ENCODE measurements around the gene FYN.
A peak's percentile ranks its signal among the peaks of the same experiment; 100 is the strongest.

The FYN gene

DNA sequence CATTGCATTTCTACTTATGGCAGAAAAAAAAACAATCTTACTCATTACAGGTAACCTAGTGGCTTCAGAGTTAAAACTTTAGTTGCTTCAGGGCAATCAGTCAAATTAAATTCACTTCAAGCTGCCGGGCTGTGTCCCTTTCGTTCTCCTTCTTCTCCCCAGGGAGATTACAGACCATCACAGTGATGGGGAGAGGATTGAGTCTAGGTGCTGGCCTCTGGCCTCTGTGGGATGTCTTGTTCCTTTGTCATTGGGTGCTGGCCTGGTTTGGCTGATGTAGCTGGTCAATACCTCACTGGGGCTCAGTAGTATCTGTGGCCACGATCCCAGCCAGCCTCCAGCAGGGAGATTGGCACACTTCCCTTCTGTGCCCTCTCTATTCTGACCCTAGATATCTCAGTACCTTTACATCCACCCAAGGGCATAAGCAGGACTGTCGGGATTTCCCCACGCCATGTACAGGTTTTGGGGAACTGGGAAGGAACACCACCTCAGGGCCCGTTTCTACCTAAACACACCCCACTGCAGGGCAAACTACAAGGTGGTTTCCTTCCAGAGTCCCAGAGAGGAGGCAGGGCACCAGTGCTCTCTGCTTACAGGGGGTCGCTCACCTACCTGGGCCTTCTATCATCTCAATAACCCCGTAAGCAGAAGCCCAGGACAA is 15.4 kb downstream of the FYN start:
- H3K4me3 ChIP-seq (ENCODE audit: low read depth, low read length) = no peak overlapping the region
- DNase-seq (ENCODE audit: low read depth) = no peak

DNA sequence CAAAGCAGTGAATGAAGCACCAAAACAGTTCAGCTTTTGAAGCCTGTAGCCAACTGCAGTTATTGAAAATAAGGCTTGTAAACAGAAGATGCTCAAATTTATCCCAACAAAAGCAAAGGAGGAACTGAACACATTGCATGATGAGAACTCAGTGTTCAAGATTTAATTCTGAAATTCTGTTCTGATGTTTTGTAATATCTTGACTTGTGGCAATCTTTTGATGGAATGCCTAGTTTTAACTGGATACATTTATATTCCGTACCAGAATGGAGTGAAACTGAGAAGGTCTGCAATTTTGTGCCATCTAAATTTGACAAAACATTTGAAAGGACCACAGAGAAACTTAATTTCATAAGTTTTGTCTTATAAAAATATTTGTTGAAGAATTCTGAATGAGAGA is 17.5 kb downstream of the FYN start:
- no peak overlapping the region for H3K4me3 ChIP-seq (ENCODE audit: low read depth, low read length)
- DNase-seq (ENCODE audit: low read depth) = no peak

DNA sequence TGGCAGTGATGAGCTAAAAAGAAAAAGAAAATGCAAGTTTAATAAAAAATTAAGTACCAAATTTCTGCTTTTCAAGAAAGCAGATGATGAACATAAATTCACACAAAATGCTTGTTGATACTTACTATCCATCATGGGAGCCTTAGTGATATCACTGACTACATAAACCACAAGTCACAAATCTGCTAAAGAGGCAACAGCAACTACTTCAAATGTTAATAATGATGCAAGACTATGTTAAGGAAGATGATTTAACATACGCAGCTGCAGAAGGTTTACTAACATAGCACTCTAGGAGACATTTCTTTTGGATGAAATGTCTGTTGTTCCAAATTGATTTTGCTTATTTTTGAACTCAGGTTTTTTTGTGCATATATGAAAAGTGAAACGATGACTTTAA is 18.6 kb downstream of the FYN start:
- H3K4me3 ChIP-seq (ENCODE audit: low read depth, low read length) = no peak overlapping the region
- DNase-seq (ENCODE audit: low read depth) = no peak

DNA sequence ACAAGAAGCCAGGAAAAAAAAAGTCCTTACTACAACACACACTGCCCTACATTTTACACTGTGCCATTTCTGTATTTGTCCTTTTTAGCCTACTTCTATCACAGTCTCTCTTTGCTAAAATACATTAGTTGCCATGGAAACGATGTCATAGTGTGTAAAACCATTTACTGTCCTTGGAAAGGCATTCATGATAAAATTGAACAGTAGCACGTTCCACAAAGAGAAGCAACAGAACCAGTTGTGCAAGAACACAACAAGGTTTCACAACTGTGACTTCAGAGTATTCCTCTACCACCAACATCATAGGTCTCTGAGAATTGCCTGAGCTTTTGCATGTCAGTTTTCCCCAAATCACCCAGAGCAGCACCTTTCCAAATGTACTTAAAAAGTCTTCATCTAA is 20.5 kb downstream of the FYN start:
- no peak overlapping the region for H3K4me3 ChIP-seq (ENCODE audit: low read depth, low read length)
- DNase-seq (ENCODE audit: low read depth) = no peak

DNA sequence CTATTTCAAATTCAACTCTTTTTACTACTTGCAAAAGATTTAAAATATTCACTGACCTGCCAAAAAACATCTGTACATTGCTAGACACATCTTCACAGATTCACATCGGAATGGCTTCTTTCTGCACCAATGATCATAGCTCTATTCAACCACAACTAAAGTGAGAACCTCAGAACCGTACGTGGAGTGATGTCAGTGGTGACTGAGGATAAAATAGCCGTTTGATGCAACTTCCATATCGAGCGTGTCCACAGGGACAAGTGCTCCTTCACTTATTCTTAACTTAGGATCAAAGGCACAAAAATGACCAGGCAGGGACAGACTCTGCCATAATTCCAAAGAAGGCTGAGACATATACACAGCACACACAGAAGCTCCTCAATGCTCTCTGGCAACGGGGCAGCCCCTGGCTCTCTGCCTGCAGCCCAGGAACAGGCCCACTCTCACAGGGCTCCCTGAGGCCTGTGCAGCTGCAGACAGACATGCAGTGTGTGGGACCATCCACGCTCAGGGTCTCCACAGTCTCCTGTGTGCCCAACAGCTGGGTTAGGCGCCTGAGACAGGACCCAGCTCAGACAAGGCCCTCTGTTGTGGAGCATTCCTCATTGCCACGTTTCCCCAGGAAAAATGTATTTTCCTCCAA is 22.8 kb downstream of the FYN start:
- H3K4me3 ChIP-seq (ENCODE audit: low read depth, low read length) = no peak overlapping the region
- DNase-seq (ENCODE audit: low read depth) = no peak

DNA sequence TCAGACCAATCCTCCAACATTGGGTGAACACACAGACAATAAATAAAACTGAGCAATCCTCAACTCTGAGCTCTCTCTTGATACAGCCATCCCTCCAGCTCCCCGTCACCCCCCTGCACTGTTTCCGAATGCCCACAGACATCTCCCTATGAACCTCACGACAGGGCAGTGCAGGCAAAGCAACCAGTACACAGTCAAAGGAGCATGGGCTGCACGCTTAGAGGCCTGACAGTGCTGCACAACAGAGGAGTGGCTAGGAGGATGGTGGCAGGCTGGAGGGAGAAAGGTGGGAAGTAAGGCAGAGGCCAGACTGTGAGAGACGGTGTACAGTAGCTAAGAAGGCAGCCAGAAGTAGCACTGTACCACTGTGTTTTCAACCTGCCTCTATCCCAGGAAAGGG is 24.0 kb downstream of the FYN start:
- no peak for DNase-seq (ENCODE audit: low read depth)
- no peak overlapping the region for H3K4me3 ChIP-seq (ENCODE audit: low read depth, low read length)

DNA sequence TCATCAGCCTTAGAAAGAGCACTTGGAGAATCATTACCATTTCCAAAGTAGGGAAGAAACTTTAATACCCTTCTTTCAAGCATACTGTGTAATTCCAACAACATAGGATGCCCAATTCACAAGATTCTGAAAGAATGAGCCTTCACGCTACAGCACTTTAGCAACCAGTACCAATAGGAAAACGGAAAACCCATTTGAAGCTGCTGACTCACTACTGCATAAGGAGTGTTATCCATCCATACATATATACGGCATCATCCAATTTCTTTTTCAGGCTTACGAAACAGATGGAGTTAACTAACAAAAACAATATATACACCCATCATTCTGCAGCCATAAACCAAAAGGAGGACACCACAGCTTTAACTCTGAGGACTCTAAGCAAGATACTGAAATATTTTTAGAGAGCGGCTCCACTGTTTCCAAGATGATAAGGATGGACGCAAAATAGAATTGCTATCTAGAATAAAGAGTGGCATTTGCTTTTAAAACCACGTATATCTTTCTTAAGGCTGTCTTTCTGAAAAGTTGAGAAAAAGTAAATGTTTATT is 24.9 kb downstream of the FYN start:
- H3K4me3 ChIP-seq (ENCODE audit: low read depth, low read length) = no peak overlapping the region
- DNase-seq (ENCODE audit: low read depth) = no peak

DNA sequence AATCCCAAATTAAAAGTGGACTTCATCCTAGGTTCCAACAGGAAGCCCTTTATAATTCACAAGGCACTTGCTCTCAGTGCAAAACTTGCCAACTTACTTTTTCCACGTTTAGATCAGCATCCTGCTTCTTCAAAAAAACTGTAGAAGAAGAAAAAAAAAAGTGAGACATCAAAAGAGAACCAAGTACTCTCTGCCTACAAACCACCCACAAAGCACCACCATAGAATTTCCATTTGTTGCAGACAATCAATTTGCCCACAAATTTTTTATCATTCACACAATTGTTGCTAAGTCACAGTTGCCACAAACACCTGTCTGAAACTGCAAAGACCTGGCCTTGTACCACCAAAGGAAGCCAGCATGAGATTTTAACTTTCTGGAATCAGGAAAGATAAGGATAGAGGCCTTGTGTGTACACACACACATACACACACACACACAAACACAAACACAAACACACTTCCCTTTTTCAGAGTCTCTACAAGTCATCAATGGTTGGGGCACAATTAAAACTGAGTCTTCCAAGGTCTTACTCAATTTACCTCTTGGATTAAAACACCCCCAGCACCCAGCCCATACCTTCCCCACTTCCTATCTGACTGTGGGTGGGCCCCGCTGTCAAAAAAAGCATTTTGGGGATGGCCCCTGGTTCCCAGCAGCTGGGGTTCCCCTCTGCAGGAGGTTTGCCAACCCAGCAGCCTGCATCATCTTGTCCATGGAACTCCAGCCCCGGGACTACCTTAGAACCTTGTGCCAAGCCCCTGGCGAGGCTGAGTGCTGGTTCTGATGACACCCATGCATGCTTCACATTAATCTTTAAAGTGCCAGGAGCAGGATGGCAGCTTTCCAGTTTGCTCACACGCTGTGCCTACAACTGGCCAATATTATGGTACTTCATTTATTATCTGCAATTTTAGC is 26.5 kb downstream of the FYN start:
- H3K4me3 ChIP-seq (ENCODE audit: low read depth, low read length) = no peak overlapping the region

DNA sequence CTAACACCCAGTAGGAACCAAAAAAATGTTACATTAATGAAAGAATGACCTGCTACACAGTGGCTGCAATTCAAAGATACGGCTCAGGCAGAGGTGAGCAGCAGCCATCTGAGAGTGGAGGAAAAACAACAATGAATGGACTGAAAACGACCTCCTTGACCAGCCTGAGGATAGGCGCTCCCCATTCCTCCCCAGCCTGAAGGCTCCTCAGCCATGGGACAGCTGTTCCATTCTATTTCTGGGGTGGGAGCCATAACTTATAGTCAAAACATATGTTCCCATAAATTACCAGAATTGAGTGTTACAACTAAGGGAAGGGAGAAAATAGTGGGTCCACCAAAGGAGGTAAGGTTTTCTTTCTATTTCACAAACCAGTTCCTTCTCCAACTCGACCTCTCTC is 27.2 kb downstream of the FYN start:
- no peak for DNase-seq (ENCODE audit: low read depth)
- H3K4me3 ChIP-seq (ENCODE audit: low read depth, low read length) = no peak overlapping the region

More for the DNA sequence above, 26.5 kb downstream of the FYN start:
- no peak for DNase-seq (ENCODE audit: low read depth)

DNA sequence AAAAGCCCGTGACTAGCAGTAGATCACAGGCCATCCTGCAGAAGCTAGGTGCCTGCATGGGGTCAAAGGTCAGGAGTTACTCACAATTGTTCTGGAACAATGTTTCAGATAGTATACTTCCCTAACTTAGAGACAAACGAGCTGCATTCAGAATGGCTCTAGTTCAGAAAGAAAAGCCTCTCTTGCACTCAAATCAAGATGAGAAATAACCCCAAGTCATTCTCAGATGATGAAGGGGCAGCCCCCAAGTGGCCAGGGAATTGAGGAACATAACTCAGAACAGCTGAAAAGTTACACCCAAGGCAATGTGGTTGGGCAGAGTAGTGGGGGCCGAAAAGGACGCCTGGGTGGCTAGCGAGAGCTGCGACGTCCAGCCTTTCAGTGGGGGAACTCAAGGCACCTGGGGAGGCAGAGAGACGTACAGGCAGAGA is 27.8 kb downstream of the FYN start:
- no peak for DNase-seq (ENCODE audit: low read depth)
- H3K4me3 ChIP-seq (ENCODE audit: low read depth, low read length) = no peak overlapping the region

DNA sequence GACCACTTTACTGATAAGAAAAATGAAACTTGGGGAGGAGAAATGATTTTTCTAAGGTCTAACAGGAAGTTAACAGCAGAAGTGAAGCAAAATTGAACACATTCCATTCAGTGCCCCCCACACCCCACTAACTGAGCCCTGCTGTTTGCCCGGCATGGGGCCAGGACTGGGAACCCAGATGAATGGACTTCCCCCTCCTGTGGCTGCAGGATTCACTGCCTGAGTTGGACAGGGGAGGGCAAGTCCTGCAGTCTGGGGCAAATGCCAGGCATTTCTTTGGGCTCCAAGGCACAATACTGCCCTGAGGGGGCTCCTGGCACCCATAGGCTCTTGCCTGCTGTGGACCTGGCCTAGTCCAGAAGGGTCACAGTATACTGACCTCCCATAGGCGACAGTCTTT is 28.3 kb downstream of the FYN start:
- no peak for DNase-seq (ENCODE audit: low read depth)
- H3K4me3 ChIP-seq (ENCODE audit: low read depth, low read length) = no peak overlapping the region

DNA sequence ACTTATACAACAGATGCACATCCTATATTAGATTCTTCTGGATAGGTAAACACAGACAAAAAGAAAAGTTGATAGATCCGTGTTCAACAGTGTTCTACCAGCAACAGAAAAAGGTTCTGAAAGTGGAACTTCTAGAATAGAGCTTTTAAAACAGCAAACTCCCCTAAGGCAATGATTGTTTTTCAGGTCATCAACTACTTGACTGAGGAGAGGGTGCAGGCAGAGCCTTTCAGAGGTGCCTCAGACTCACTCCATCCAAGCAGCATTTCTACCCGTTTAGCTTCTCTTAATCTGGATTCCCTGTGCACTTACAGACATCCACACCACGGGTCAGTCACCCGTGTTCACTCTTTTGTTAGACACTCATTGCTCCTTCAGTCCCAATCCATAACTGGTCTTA is 28.9 kb downstream of the FYN start:
- no peak for DNase-seq (ENCODE audit: low read depth)
- no peak overlapping the region for H3K4me3 ChIP-seq (ENCODE audit: low read depth, low read length)

DNA sequence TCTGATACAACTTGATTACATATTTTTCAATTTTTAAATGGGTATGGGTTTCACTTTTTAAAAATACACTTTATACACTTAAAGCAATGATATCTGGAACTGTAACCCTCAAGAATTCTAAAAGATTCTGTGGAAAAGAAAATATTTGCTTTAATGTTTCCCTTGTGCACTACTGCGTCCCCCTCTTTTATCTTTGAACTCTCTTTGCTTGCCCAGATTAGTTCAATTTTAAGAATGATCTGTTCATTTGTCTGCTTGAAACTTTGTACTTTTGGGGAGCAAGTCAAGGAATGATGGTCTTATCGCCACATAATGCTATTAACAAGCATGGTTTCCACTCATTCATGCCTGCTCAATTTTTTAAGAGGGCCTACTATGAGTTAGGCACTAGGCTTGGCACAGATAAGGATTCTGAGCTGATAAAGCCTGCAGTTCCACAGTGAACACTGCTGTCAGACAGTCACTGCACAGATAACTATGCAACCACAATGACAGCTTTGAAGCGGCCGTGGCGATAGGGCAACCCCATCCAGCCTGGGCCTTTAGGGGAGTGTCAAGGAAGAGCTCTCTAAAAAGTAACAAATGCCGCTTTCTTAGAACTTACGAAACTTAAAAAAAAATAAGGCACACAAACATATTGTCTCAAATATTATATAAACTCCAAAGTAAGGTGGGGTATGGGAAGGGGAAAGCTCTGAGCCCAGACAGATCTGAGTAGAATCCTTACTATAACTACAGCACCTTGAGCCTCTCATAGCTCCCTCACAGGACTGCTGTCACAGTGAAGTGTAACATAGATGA is 29.7 kb downstream of the FYN start:
- no peak overlapping the region for H3K4me3 ChIP-seq (ENCODE audit: low read depth, low read length)
- DNase-seq (ENCODE audit: low read depth) = no peak

DNA sequence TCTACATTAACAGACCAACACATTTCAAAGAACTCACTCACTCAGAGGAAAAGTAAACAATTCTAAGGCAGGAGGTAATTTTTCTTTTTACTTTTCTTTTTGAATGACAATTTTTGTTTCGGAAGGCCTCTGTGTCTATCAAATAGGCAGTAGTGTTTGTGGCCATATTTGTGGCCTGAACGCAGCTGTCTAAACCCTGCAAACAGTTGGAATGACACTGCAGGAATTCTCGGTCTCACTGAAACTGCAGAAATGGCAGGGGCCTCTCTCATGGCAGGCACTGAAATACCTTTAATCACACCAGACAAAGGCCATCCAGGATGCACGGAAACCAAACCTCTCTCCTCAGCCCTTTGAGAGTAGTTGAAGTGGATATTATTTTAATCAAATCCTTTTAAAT is 30.4 kb downstream of the FYN start:
- no peak overlapping the region for H3K4me3 ChIP-seq (ENCODE audit: low read depth, low read length)
- no peak for DNase-seq (ENCODE audit: low read depth)

DNA sequence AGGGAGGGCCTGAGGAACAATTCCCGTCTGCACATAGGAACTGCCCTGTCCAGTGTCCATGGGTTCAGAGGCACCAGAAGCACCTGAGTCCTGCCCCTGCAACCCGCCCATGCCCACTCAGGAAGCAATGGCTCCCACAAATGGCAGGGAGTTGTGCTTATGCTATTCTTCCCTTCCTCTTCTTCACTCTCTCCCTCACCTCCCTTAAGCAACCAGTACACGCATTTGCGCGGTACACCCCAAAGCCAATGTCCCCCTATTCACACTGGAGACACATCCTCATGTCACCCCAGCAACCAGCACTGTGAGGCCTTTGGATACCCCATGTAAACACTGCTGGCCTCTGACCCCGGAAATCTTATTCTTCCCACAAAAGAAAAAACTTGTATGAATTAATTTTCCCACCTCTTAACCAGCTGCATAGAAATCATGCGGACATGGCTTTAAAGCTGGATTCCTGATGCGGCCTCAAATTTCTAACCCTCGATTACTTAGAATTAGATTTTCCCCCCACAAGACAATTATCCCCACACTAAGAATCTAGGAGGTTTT is 30.9 kb downstream of the FYN start:
- no peak for DNase-seq (ENCODE audit: low read depth)
- H3K4me3 ChIP-seq (ENCODE audit: low read depth, low read length) = no peak overlapping the region

DNA sequence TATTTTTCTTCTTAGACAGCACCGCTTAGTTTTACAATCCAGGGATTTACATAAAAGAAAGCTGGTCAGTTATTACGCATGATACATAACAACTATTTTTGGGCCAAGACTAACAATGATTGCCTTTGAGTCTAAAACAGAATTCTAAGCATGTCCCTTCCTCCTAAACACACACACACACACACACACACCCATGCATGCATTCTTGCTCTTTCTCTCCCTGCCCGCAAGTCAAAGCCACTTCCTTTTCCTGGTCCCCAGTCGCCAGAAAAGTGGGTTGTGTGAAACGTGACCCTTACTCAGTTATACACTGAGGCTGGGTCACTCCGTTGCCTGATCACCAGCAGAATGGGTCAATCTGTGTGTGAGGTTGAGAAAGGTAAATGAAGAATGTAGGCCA is 31.4 kb downstream of the FYN start:
- no peak overlapping the region for H3K4me3 ChIP-seq (ENCODE audit: low read depth, low read length)
- peak; percentile 67 for DNase-seq (ENCODE audit: low read depth)

DNA sequence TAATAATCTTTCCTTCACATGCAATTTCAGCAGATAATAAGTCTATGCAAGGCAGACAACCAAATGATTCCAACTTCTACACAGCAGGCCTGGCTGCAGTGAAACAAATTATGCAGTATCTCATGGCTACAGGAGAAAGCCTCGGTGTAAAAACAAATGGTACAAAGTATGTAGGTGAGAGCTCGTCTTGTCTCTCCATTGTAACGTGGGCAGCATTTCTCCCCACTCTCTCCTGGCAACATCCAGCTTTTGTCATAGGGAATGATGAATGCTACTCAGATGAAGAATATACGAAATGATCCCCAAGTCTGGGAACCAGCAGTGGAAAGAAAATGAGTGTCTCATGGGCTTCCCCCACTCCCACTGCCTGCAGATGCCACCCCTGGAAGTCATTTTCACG is 32.4 kb downstream of the FYN start:
- no peak for DNase-seq (ENCODE audit: low read depth)
- H3K4me3 ChIP-seq (ENCODE audit: low read depth, low read length) = no peak overlapping the region

DNA sequence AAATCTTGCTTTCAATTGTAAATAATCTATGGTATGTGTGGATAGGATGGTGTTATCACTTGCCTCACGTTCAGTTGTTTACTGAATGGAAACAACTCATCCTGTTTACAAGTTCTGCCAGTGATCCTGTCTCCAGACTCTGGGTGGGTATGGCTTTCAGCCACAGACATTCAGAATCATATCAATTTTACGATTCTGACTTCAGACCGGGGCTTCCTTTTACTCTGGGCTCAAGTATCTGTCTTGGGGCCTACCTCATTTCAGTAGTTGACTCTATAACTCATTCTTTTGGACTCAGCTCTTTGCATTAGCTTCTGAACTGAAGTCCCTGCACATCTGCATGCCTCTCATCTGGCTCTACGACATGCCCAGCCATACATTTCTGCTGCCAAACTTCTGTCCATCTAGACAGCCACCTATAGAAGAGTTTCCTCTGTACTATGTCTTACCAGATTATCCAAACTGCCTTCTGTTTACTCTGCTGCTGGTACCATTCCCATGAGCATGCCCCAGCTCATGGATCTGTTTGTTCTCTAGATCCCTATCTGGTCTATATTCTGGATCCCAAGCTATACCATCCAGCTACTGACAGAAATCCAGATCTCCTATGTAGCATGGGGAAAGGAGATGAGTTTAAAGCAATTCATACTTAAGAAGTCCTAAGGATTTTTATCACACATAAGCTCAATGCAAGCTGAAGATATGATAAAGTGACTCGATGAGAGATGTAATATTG is 34.3 kb downstream of the FYN start:
- DNase-seq (ENCODE audit: low read depth) = no peak
- H3K4me3 ChIP-seq (ENCODE audit: low read depth, low read length) = no peak overlapping the region

Data from skeletal muscle cell (primary cell).